H1 (cell line): ENCODE results near the gene CCL28. TPM values are rescaled to one million over a fixed set of nuclear protein-coding genes. Genes with fewer than 3 reads are reported as not detected.

Experiments
- CTCF ChIA-PET: fragments of 300-600 bp; sonication (Branson Sonifier 250); formaldehyde crosslinking; loops from one replicate; lab custom pipeline; 2021; ENCODE audit not compliant: partially characterized antibody; lab: Charles Lee
- POLR2A ChIA-PET: fragments of 300-600 bp; sonication (Branson Sonifier 250); formaldehyde crosslinking; loops from one replicate; lab custom pipeline; 2021; ENCODE audit warnings: inconsistent platforms; ENCODE audit not compliant: partially characterized antibody; lab: Charles Lee
- DNase-seq, 2 experiments: peaks; one replicate each; pipeline versions ENCODE4 v3.0.0 to v3.0.0-alpha.2; 2010 to 2022; ENCODE audit warnings: low spot score in 2 of 2, low read depth in 1 of 2, mixed read lengths in 1 of 2
- FAIRE-seq: peaks from 2 replicates; lab custom pipeline; 2011; peaks lifted over from hg19 to GRCh38; lab: Jason Lieb, UNC
- H2AFZ ChIP-seq: 2 replicates; pipeline ENCODE4 v1.8.1; 2012; ENCODE audit warnings: low read length, inconsistent platforms
- H2AK5ac ChIP-seq: 2 replicates; pipeline ENCODE4 v1.6.1; 2013; ENCODE audit warnings: low read depth, low read length
- H2BK120ac ChIP-seq: replicated peaks from 2 replicates; pipeline ENCODE3; 2013; ENCODE audit warnings: low read depth, low read length, inconsistent platforms
- H2BK12ac ChIP-seq: 2 replicates; pipeline ENCODE4 v1.6.1; 2013; ENCODE audit warnings: low read depth, low read length
- H2BK15ac ChIP-seq: 2 replicates; pipeline ENCODE4 v1.6.1; 2013; ENCODE audit warnings: low read length
- H2BK20ac ChIP-seq: 2 replicates; pipeline ENCODE4 v1.6.1; 2013; ENCODE audit warnings: low read length
- H2BK5ac ChIP-seq: 2 replicates; pipeline ENCODE4 v1.6.1; 2013; ENCODE audit warnings: low read depth, low read length
- H3K14ac ChIP-seq: 2 replicates; pipeline ENCODE4 v1.6.1; 2013; ENCODE audit warnings: inconsistent platforms; ENCODE audit not compliant: insufficient read length
- H3K18ac ChIP-seq: 2 replicates; pipeline ENCODE4 v1.6.1; 2013; ENCODE audit warnings: low read length; ENCODE audit errors: extremely low read depth
- H3K23ac ChIP-seq: 2 replicates; pipeline ENCODE4 v1.6.1; 2013; ENCODE audit warnings: inconsistent platforms; ENCODE audit not compliant: insufficient read length
- H3K23me2 ChIP-seq: 2 replicates; pipeline ENCODE4 v1.6.1; 2013; ENCODE audit warnings: low read depth, low read length
- H3K27ac ChIP-seq: 2 replicates; pipeline ENCODE4 v1.6.1; 2011; ENCODE audit warnings: low read depth, low read length, inconsistent platforms
- H3K27me3 ChIP-seq, 4 experiments: replicated peaks in 1 of 4; 1 replicate in 1 of 4; 2 replicates in 3 of 4; pipeline versions ENCODE4 v1.6.1 to v1.8.1; 2011 to 2013; ENCODE audit warnings: low read length in 3 of 4, mild to moderate bottlenecking in 3 of 4, inconsistent platforms in 2 of 4, mixed read lengths in 2 of 4, moderate library complexity in 1 of 4; ENCODE audit not compliant: control insufficient read depth in 3 of 4, insufficient read depth in 3 of 4; ENCODE audit errors: extremely low read depth in 1 of 4
- H3K36me3 ChIP-seq, 4 experiments: 2 replicates each; pipeline versions ENCODE4 v1.6.1 to v1.8.1; 2011 to 2013; ENCODE audit warnings: mild to moderate bottlenecking in 4 of 4, low read length in 3 of 4, moderate library complexity in 2 of 4, control low read depth in 1 of 4, inconsistent platforms in 1 of 4; ENCODE audit not compliant: insufficient read depth in 4 of 4, control insufficient read depth in 2 of 4
- H3K4ac ChIP-seq: replicated peaks from 2 replicates; pipeline ENCODE3; 2013; ENCODE audit warnings: low read length, low read depth, mixed read lengths, inconsistent platforms; ENCODE audit not compliant: insufficient read length
- H3K4me1 ChIP-seq, 4 experiments: replicated peaks in 1 of 4; 1 replicate in 1 of 4; 2 replicates in 3 of 4; pipeline versions ENCODE4 v1.6.1 to v1.8.1; 2011 to 2013; ENCODE audit warnings: low read length in 3 of 4, inconsistent platforms in 2 of 4, mixed read lengths in 1 of 4; ENCODE audit not compliant: insufficient read depth in 4 of 4, control insufficient read depth in 3 of 4
- H3K4me2 ChIP-seq, 2 experiments: 2 replicates each; pipeline versions ENCODE4 v1.6.1 to v1.8.1; 2011 to 2013; ENCODE audit warnings: low read depth in 2 of 2, low read length in 2 of 2, control low read depth in 1 of 2, inconsistent platforms in 1 of 2, mild to moderate bottlenecking in 1 of 2; ENCODE audit not compliant: insufficient read depth in 1 of 2
- H3K4me3 ChIP-seq, 4 experiments: fragments of 200-600, 300-600 bp in 1 of 4; sonication (generic), shearing (Covaris generic), sonication (Bioruptor Twin) in 1 of 4; 2 replicates each; pipeline versions ENCODE4 v1.5.1 to v1.8.1; 2011 to 2016; ENCODE audit warnings: low read length in 4 of 4, low read depth in 3 of 4, control low read depth in 2 of 4, inconsistent platforms in 2 of 4, mild to moderate bottlenecking in 2 of 4, mixed read lengths in 1 of 4, moderate library complexity in 1 of 4; ENCODE audit not compliant: insufficient read depth in 2 of 4; ENCODE audit errors: extremely low read depth in 1 of 4
- H3K56ac ChIP-seq: replicated peaks from 2 replicates; pipeline ENCODE3; 2013; ENCODE audit warnings: low read depth, mild to moderate bottlenecking, mixed read lengths, low read length, inconsistent platforms; ENCODE audit not compliant: insufficient read length
- H3K79me1 ChIP-seq: 2 replicates; pipeline ENCODE4 v1.6.1; 2013; ENCODE audit warnings: low read depth, low read length, control low read depth
- H3K79me2 ChIP-seq, 2 experiments: 2 replicates each; pipeline versions ENCODE4 v1.6.1 to v1.8.1; 2012 to 2013; ENCODE audit warnings: low read length in 2 of 2, mild to moderate bottlenecking in 2 of 2, inconsistent platforms in 1 of 2; ENCODE audit not compliant: insufficient read depth in 2 of 2, control insufficient read depth in 1 of 2
- H3K9ac ChIP-seq, 4 experiments: replicated peaks in 1 of 4; 1 replicate in 1 of 4; 2 replicates in 3 of 4; pipeline versions ENCODE4 v1.6.1 to v1.8.1; 2011 to 2013; ENCODE audit warnings: low read depth in 3 of 4, low read length in 3 of 4, control low read depth in 2 of 4, mild to moderate bottlenecking in 2 of 4, moderate library complexity in 2 of 4, inconsistent platforms in 1 of 4; ENCODE audit errors: extremely low read depth in 1 of 4
- H3K9me3 ChIP-seq, 2 experiments: 2 replicates each; pipeline versions ENCODE4 v1.6.1 to v1.8.1; 2012 to 2013; ENCODE audit warnings: mild to moderate bottlenecking in 2 of 2, moderate library complexity in 2 of 2, control low read depth in 1 of 2, inconsistent platforms in 1 of 2, low read depth in 1 of 2, low read length in 1 of 2, mixed read lengths in 1 of 2; ENCODE audit not compliant: insufficient read depth in 2 of 2
- H4K20me1 ChIP-seq, 2 experiments: replicated peaks in 1 of 2; 2 replicates each; pipeline versions ENCODE3 to v1.8.1; 2011 to 2013; ENCODE audit warnings: inconsistent platforms in 2 of 2, low read length in 2 of 2, mild to moderate bottlenecking in 1 of 2; ENCODE audit not compliant: insufficient read depth in 2 of 2, control insufficient read depth in 1 of 2
- H4K5ac ChIP-seq: 2 replicates; pipeline ENCODE4 v1.6.1; 2013; ENCODE audit warnings: low read length, low read depth, mixed read lengths, inconsistent platforms; ENCODE audit not compliant: insufficient read length
- H4K8ac ChIP-seq: 2 replicates; pipeline ENCODE4 v1.8.0; 2013; ENCODE audit warnings: mild to moderate bottlenecking, moderate library complexity, low read length, inconsistent platforms; ENCODE audit not compliant: insufficient read depth; ENCODE audit errors: extremely low read depth
- H4K91ac ChIP-seq: replicated peaks from 2 replicates; pipeline ENCODE3; 2013; ENCODE audit warnings: low read length, mixed read lengths, inconsistent platforms; ENCODE audit not compliant: insufficient read length
- BRCA1 ChIP-seq: IDR thresholded peaks from 2 replicates; pipeline ENCODE4 v1.6.1; 2012; ENCODE audit warnings: low read depth, low read length, improper control_type of control experiment
- CBX8 ChIP-seq: fragments of 300-800, 300-1000 bp; sonication (generic); IDR thresholded peaks from 2 replicates; pipeline ENCODE4 v1.7.1; 2016; ENCODE audit warnings: low read depth, low read length, borderline replicate concordance
- HDAC2 ChIP-seq, 2 experiments: fragments of 300-600 bp in 1 of 2; sonication (generic) in 1 of 2; IDR thresholded peaks; 2 replicates each; pipeline ENCODE4 v1.6.1; 2011 to 2012; ENCODE audit warnings: low read depth in 2 of 2, low read length in 2 of 2, mild to moderate bottlenecking in 2 of 2, moderate library complexity in 2 of 2, borderline replicate concordance in 1 of 2, inconsistent platforms in 1 of 2
- KDM4A ChIP-seq: IDR thresholded peaks from one replicate; pipeline ENCODE4 v1.7.1; 2012; ENCODE audit warnings: low read depth, mild to moderate bottlenecking, moderate library complexity, low read length, inconsistent platforms; ENCODE audit not compliant: severe bottlenecking
- PHF8 ChIP-seq: fragments of 200-600 bp; sonication (generic); conservative IDR thresholded peaks from 2 replicates; pipeline ENCODE4 v1.7.1; 2012; ENCODE audit warnings: low read depth, mild to moderate bottlenecking, inconsistent platforms, low read length, moderate library complexity
- RAD21 ChIP-seq, 2 experiments: IDR thresholded peaks in 1 of 2; conservative IDR thresholded peaks in 1 of 2; 2 replicates each; pipeline ENCODE4 v1.6.1; 2011; ENCODE audit warnings: low read depth in 2 of 2, low read length in 2 of 2, improper control_type of control experiment in 1 of 2, inconsistent platforms in 1 of 2, mild to moderate bottlenecking in 1 of 2, moderate library complexity in 1 of 2
- TEAD4 ChIP-seq: IDR thresholded peaks from 2 replicates; pipeline ENCODE4 v1.6.1; 2012; ENCODE audit warnings: low read depth, low read length, inconsistent platforms, mixed read lengths
- ZNF274 ChIP-seq: IDR thresholded peaks from 2 replicates; pipeline ENCODE4 v1.7.0; 2012; ENCODE audit warnings: low read length, borderline replicate concordance; ENCODE audit errors: extremely low read depth
- WGBS, 2 experiments: shearing (Covaris generic) in 1 of 2; methylation state at CpG; one replicate each; pipeline versions ENCODE4 v1.1.6 to v1.1.7; 2013 to 2015; ENCODE audit warnings: low lambda C conversion rate in 2 of 2, mixed read lengths in 2 of 2, inconsistent platforms in 1 of 2, low coverage in 1 of 2, missing lambda C conversion rate in 1 of 2; ENCODE audit not compliant: insufficient replicate concordance in 2 of 2, insufficient coverage in 1 of 2, insufficient read length in 1 of 2; ENCODE audit errors: extremely low coverage in 1 of 2, missing lambda C conversion rate in 1 of 2; 5-methylcytosine and 5-hydroxymethylcytosine counted together
- polyA plus RNA-seq, 7 experiments: library from polyadenylated mRNA; depleted of rRNA in 3 of 7; stranded (reverse) in 5 of 7; unstranded in 2 of 7; fragments of >200 nt in 5 of 7; fragments of 200-250 nt in 2 of 7; gene quantifications; 1 replicate in 5 of 7; 2 replicates in 1 of 7; 4 replicates in 1 of 7; pipeline versions ENCODE4 v1.2.1 to v1.2.3, GENCODE V29; 2011 to 2013; ENCODE audit warnings: missing spikeins in 2 of 7, mixed read lengths in 2 of 7
- total RNA-seq: library from RNA; stranded (reverse); fragmentation: NEBNext Ultra II Directional; extraction: Animal tissue kit (Norgen Biotek cat#: 25700); gene quantifications from 2 replicates; pipeline ENCODE4 v1.2.1, GENCODE V29; 2021

CCL28 gene
- total and polyA plus RNA-seq, 2 of the 8 experiments (the other 6 are each of a cell fraction or from before 2014, with no cell fraction given), result 0.95 TPM; not detected in 1

- Histone ChIP-seq H3K4ac (no peak overlapping the region), H3K36me3 (no peaks in the 10 kb centered on the region)
- CTCF ChIA-PET, result interaction anchor here (1.2 to 2.7 kb wide), 2 partner anchors 20 to 185 kb away, joined by 3 to 13 read pairs; no protein-coding TSS in a partner anchor
- no peak for TF ChIP-seq RAD21 (IDR thresholded peaks at IDR 0.05 in 1 of 2, conservative IDR thresholded peaks at IDR 0.05 in 1 of 2; ENCODE audit: low read depth in 2 of 2, low read length in 2 of 2)
- TF ChIP-seq TEAD4, result no peak
- no peak for TF ChIP-seq BRCA1
- no peak for TF ChIP-seq PHF8
- TF ChIP-seq ZNF274, result no peak
- TF ChIP-seq HDAC2 (IDR thresholded peaks at IDR 0.05; ENCODE audit: borderline replicate concordance in 1 of 2, low read depth in 2 of 2, low read length in 2 of 2), result no peak
- TF ChIP-seq CBX8, result no peak
- no peak for TF ChIP-seq KDM4A
These were observed 1.8 kb downstream of the CCL28 start for GRCh38 chr5:43410414-43410813.

More at GRCh38 chr5:43410414-43410813, 1.8 kb downstream of the CCL28 start:
- no peak overlapping the region for H3K56ac ChIP-seq
- H3K23ac ChIP-seq, result no peak overlapping the region
- no peak overlapping the region for H4K8ac ChIP-seq
- H3K4me2 ChIP-seq, result no peak overlapping the region
- H2BK5ac ChIP-seq, result no peak overlapping the region
- H4K20me1 ChIP-seq, result no peaks in the 10 kb centered on the region
- H3K9ac ChIP-seq, result no peak overlapping the region
- no peaks in the 10 kb centered on the region for H3K23me2 ChIP-seq
- H2BK15ac ChIP-seq, result no peak overlapping the region
- H3K4me1 ChIP-seq, result no peaks in the 10 kb centered on the region
- no peak overlapping the region for H2BK120ac ChIP-seq
- H3K14ac ChIP-seq, result no peak overlapping the region
- POLR2A ChIA-PET, result no interaction called here
- H2BK20ac ChIP-seq, result no peak overlapping the region
- WGBS, 2 experiments, result 84% methylated on average over 7 of the region's 7 CpGs; no CpG with 5 or more reads in 1 of the 2 experiments
- DNase-seq (no peak), FAIRE-seq (no peak)
- no peak overlapping the region for H2AK5ac ChIP-seq
- no peaks in the 10 kb centered on the region for H3K27me3 ChIP-seq
- no peak overlapping the region for H4K91ac ChIP-seq
- no peak overlapping the region for H4K5ac ChIP-seq
- no peak overlapping the region for H3K18ac ChIP-seq
- no peaks in the 10 kb centered on the region for H3K79me2 ChIP-seq
- no peak overlapping the region for H2AFZ ChIP-seq
- H3K79me1 ChIP-seq, result no peaks in the 10 kb centered on the region
- H2BK12ac ChIP-seq, result no peak overlapping the region
- no peak overlapping the region for H3K4me3 ChIP-seq
- H3K9me3 ChIP-seq, result no peaks in the 10 kb centered on the region
- H3K27ac ChIP-seq, result no peak overlapping the region
